Gastroesophageal sphincter (tissue), 4 donors: ENCODE results near the gene MEOX1. TPM values are rescaled to one million over a fixed set of nuclear protein-coding genes. Genes with fewer than 3 reads are reported as not detected.
A peak's percentile ranks its signal among the peaks of the same experiment; 100 is the strongest.

ENCODE experiments used
- ATAC-seq: fragments of 150-250 bp; one replicate; pipeline ENCODE4 v1.9.1; 2016; ENCODE audit warnings: mild to moderate bottlenecking, moderate library complexity
- H3K27ac ChIP-seq, 4 donors: fragments of 200-600 bp; sonication (generic) in 3 of 4; 1 replicate in 3 of 4; 2 replicates in 1 of 4; pipeline ENCODE4 v1.5.1; 2016 to 2019
- H3K27me3 ChIP-seq: fragments of 200-600 bp; sonication (generic); one replicate; pipeline ENCODE4 v1.5.1; 2019
- H3K36me3 ChIP-seq, 2 donors: fragments of 200-600 bp; sonication (generic); one replicate each; pipeline ENCODE4 v1.5.1; 2019; ENCODE audit warnings: control low read depth in 1 of 2
- H3K4me1 ChIP-seq, 3 donors: fragments of 200-600 bp; sonication (generic); 1 replicate in 2 of 3; 2 replicates in 1 of 3; pipeline ENCODE4 v1.5.1; 2016 to 2019; ENCODE audit warnings: control low read depth in 2 of 3
- H3K4me3 ChIP-seq, 2 donors: fragments of 200-600 bp; sonication (generic); one replicate each; pipeline ENCODE4 v1.5.1; 2019; ENCODE audit warnings: mild to moderate bottlenecking in 1 of 2, moderate library complexity in 1 of 2
- H3K9me3 ChIP-seq, 3 donors: fragments of 200-600 bp; sonication (generic); one replicate each; pipeline ENCODE4 v1.5.1; 2017 to 2019; ENCODE audit warnings: control low read depth in 2 of 3
- CTCF ChIP-seq, 4 experiments: fragments of 200-600 bp in 2 of 4; fragments of 450-650 bp in 2 of 4; sonication (generic) in 1 of 4; IDR thresholded peaks; one replicate each; pipeline ENCODE4 v1.5.1; 2017 to 2019; ENCODE audit warnings: antibody characterized with exemption in 4 of 4, mild to moderate bottlenecking in 2 of 4, moderate library complexity in 2 of 4
- EP300 ChIP-seq: sonication (generic); formaldehyde crosslinking; IDR thresholded peaks from one replicate; pipeline ENCODE4 v1.6.1; 2017; ENCODE audit warnings: antibody characterized with exemption, mild to moderate bottlenecking
- POLR2A ChIP-seq, 2 donors: fragments of 450-650 bp; IDR thresholded peaks; one replicate each; pipeline ENCODE4 v1.6.1; 2017; ENCODE audit warnings: antibody characterized with exemption in 2 of 2, mild to moderate bottlenecking in 2 of 2, moderate library complexity in 1 of 2
- POLR2AphosphoS5 ChIP-seq: sonication (generic); formaldehyde crosslinking; IDR thresholded peaks from one replicate; pipeline ENCODE4 v1.6.1; 2017; ENCODE audit warnings: antibody characterized with exemption
- WGBS, 2 donors: methylation state at CpG; one replicate each; pipeline ENCODE4 v1.1.5; 2018; ENCODE audit warnings: low coverage in 1 of 2; 5-methylcytosine and 5-hydroxymethylcytosine counted together
- total RNA-seq, 4 donors: library from RNA; depleted of rRNA; stranded (reverse); fragments of >200 nt; gene quantifications; one replicate each; pipeline ENCODE4 v1.1.0, GENCODE V29; 2016

The MEOX1 gene
- total RNA-seq, 4 donors from 2014 or later, result 5.3 to 11.8 (median 7.6) TPM

GRCh38 chr17:43696891-43697290, 35.2 kb upstream of the MEOX1 start:
- Histone ChIP-seq H3K9me3 (no peaks in the 10 kb centered on the region), H3K4me1 (peaks cover 0 to 22% (median 11%) of the 10 kb centered on the region in 3 donors), H3K27me3 (no peaks in the 10 kb centered on the region), H3K4me3 (no peak overlapping the region), H3K27ac (peak overlapping the region in 1 of 4 donors; percentile 35), H3K36me3 (no peaks in the 10 kb centered on the region)
- no peak for ATAC-seq
- 50% methylated on average over 1 of the region's 2 CpGs; no CpG with 5 or more reads in 1 of the 2 donors for WGBS, 2 donors
- TF ChIP-seq CTCF (IDR thresholded peaks at IDR 0.05) (no peak), POLR2AphosphoS5 (no peak), POLR2A (IDR thresholded peaks at IDR 0.05) (no peak), EP300 (no peak)

- 17 to 23% methylated on average over 2 to 5 of the region's 12 CpGs for WGBS, 2 donors
- H3K4me3 ChIP-seq, result no peak overlapping the region
- H3K4me1 ChIP-seq, result peaks cover 0 to 22% (median 11%) of the 10 kb centered on the region in 3 donors
- peak overlapping the region in 2 of 4 donors; percentile 28 to 35 for H3K27ac ChIP-seq
- H3K36me3 ChIP-seq, result no peaks in the 10 kb centered on the region
- H3K9me3 ChIP-seq, result no peaks in the 10 kb centered on the region
- TF ChIP-seq EP300 (no peak), POLR2AphosphoS5 (no peak), CTCF (IDR thresholded peaks at IDR 0.05) (no peak), POLR2A (IDR thresholded peaks at IDR 0.05) (no peak)
- H3K27me3 ChIP-seq, result no peaks in the 10 kb centered on the region
- ATAC-seq, result peak; percentile 46
Measured at GRCh38 chr17:43695970-43696865, 34.5 kb upstream of the MEOX1 start.

GRCh38 chr17:43694081-43694870, 32.6 kb upstream of the MEOX1 start:
- 24 to 43% methylated on average over 6 to 8 of the region's 11 CpGs for WGBS, 2 donors
- Histone ChIP-seq H3K4me1 (peaks cover 0 to 22% (median 11%) of the 10 kb centered on the region in 3 donors), H3K36me3 (no peaks in the 10 kb centered on the region), H3K27me3 (no peaks in the 10 kb centered on the region), H3K4me3 (no peak overlapping the region), H3K27ac (no peak overlapping the region), H3K9me3 (no peaks in the 10 kb centered on the region)
- TF ChIP-seq CTCF (IDR thresholded peaks at IDR 0.05), result peak in 3 of 4 experiments; percentile 94 to 95 (median 94)
- TF ChIP-seq EP300, result no peak
- no peak for TF ChIP-seq POLR2A (IDR thresholded peaks at IDR 0.05)
- no peak for TF ChIP-seq POLR2AphosphoS5
- ATAC-seq, result peak; percentile 87

- no peak overlapping the region for H3K27ac ChIP-seq
- no peaks in the 10 kb centered on the region for H3K9me3 ChIP-seq
- TF ChIP-seq POLR2AphosphoS5, result no peak
- TF ChIP-seq CTCF (IDR thresholded peaks at IDR 0.05), result no peak
- no peak for TF ChIP-seq EP300
- no peak for TF ChIP-seq POLR2A (IDR thresholded peaks at IDR 0.05)
- H3K4me3 ChIP-seq, result no peak overlapping the region
- no peaks in the 10 kb centered on the region for H3K36me3 ChIP-seq
- no peak for ATAC-seq
- H3K4me1 ChIP-seq, result peaks cover 0 to 9% (median 5%) of the 10 kb centered on the region in 3 donors
- 73 to 87% methylated on average over 3 to 6 of the region's 6 CpGs for WGBS, 2 donors
- no peaks in the 10 kb centered on the region for H3K27me3 ChIP-seq
Measured at GRCh38 chr17:43691317-43691693, 29.6 kb upstream of the MEOX1 start.
